WTC11 (cell line): ENCODE data around the gene KIR3DL2. TPM values are rescaled to one million over a fixed set of nuclear protein-coding genes. Genes with fewer than 3 reads are reported as not detected.

Experiments
- ATAC-seq: fragments of 200-7000 bp; cut with Tn5 transposase; 2 replicates; pipeline ENCODE4 v1.10.0; 2021; ENCODE audit warnings: mild to moderate bottlenecking, moderate library complexity
- CTCF ChIA-PET: fragments of 300-600 bp; sonication (Branson Sonifier 250); formaldehyde crosslinking; loops from one replicate; lab custom pipeline; 2021; ENCODE audit warnings: antibody characterized with exemption; lab: Charles Lee
- POLR2A ChIA-PET: fragments of 350-600 bp; sonication (Branson Sonifier 250); formaldehyde crosslinking; loops from one replicate; lab custom pipeline; 2021; ENCODE audit warnings: antibody characterized with exemption; lab: Charles Lee
- DNase-seq: peaks from one replicate; pipeline ENCODE4 v3.0.0; 2021; ENCODE audit warnings: low spot score
- H3K27ac Mint-ChIP-seq: 2 replicates; pipeline ENCODE4 v1.8.0; 2021; ENCODE audit warnings: mixed read lengths
- H3K27me3 Mint-ChIP-seq: 2 replicates; pipeline ENCODE4 v1.8.0; 2021; ENCODE audit warnings: low read depth, mild to moderate bottlenecking, moderate library complexity, mixed read lengths
- H3K36me3 Mint-ChIP-seq: 2 replicates; pipeline ENCODE4 v1.8.0; 2021; ENCODE audit warnings: mixed read lengths
- H3K4me1 Mint-ChIP-seq: 2 replicates; pipeline ENCODE4 v1.8.0; 2022; ENCODE audit warnings: mixed read lengths
- H3K4me3 Mint-ChIP-seq: 2 replicates; pipeline ENCODE4 v1.8.0; 2021; ENCODE audit warnings: mild to moderate bottlenecking, moderate library complexity, mixed read lengths
- H3K9me3 Mint-ChIP-seq: 2 replicates; pipeline ENCODE4 v1.8.0; 2021; ENCODE audit warnings: mixed read lengths
- ATF1 ChIP-seq: sonication (generic); formaldehyde crosslinking; IDR thresholded peaks from 2 replicates; pipeline ENCODE4 v1.8.1; 2023; ENCODE audit warnings: mild to moderate bottlenecking, moderate library complexity, missing genetic modification reagents
- CREB1 ChIP-seq: sonication (generic); formaldehyde crosslinking; IDR thresholded peaks from 2 replicates; pipeline ENCODE4 v1.8.0; 2023; ENCODE audit warnings: mild to moderate bottlenecking, missing genetic modification reagents
- CREM ChIP-seq: sonication (generic); formaldehyde crosslinking; IDR thresholded peaks from 2 replicates; pipeline ENCODE4 v1.8.1; 2022; ENCODE audit warnings: mild to moderate bottlenecking, missing genetic modification reagents, moderate library complexity
- E2F4 ChIP-seq: sonication (generic); formaldehyde crosslinking; IDR thresholded peaks from 2 replicates; pipeline ENCODE4 v1.8.1; 2022; ENCODE audit warnings: low read depth, mild to moderate bottlenecking, moderate library complexity, missing genetic modification reagents, borderline replicate concordance
- FOXK1 ChIP-seq: sonication (generic); formaldehyde crosslinking; IDR thresholded peaks from 2 replicates; pipeline ENCODE4 v1.8.0; 2022; ENCODE audit warnings: mild to moderate bottlenecking, moderate library complexity, missing genetic modification reagents
- GABPB1 ChIP-seq: sonication (generic); formaldehyde crosslinking; IDR thresholded peaks from 2 replicates; pipeline ENCODE4 v1.8.1; 2023; ENCODE audit warnings: mild to moderate bottlenecking, missing genetic modification reagents
- IRF2 ChIP-seq: sonication (generic); formaldehyde crosslinking; IDR thresholded peaks from 2 replicates; pipeline ENCODE4 v1.8.0; 2022; ENCODE audit warnings: low read depth, missing genetic modification reagents, borderline replicate concordance
- KAT7 ChIP-seq: sonication (generic); formaldehyde crosslinking; IDR thresholded peaks from 2 replicates; pipeline ENCODE4 v1.8.1; 2023; ENCODE audit warnings: missing genetic modification reagents, mild to moderate bottlenecking, borderline replicate concordance
- NR1H2 ChIP-seq: sonication (generic); formaldehyde crosslinking; IDR thresholded peaks from 2 replicates; pipeline ENCODE4 v1.9.0; 2021; ENCODE audit warnings: mild to moderate bottlenecking, moderate library complexity, missing genetic modification reagents
- PREB ChIP-seq: sonication (generic); formaldehyde crosslinking; IDR thresholded peaks from 2 replicates; pipeline ENCODE4 v1.8.1; 2022; ENCODE audit warnings: mild to moderate bottlenecking, missing genetic modification reagents, moderate library complexity, borderline replicate concordance
- SMAD3 ChIP-seq: sonication (generic); formaldehyde crosslinking; IDR thresholded peaks from 2 replicates; pipeline ENCODE4 v1.8.0; 2022; ENCODE audit warnings: missing genetic modification reagents, mild to moderate bottlenecking, borderline replicate concordance
- SP1 ChIP-seq: sonication (generic); formaldehyde crosslinking; conservative IDR thresholded peaks from 2 replicates; pipeline ENCODE4 v1.8.1; 2022; ENCODE audit warnings: missing genetic modification reagents
- TEAD4 ChIP-seq: sonication (generic); formaldehyde crosslinking; IDR thresholded peaks from 2 replicates; pipeline ENCODE4 v1.8.0; 2022; ENCODE audit warnings: mild to moderate bottlenecking, missing genetic modification reagents
- USF1 ChIP-seq: sonication (generic); formaldehyde crosslinking; IDR thresholded peaks from 2 replicates; pipeline ENCODE4 v1.8.0; 2022; ENCODE audit warnings: mild to moderate bottlenecking, missing genetic modification reagents
- ZNF121 ChIP-seq: sonication (generic); formaldehyde crosslinking; IDR thresholded peaks from 2 replicates; pipeline ENCODE4 v1.8.0; 2023; ENCODE audit warnings: missing genetic modification reagents
- ZNF416 ChIP-seq: fragments of 250-450 bp; sonication (Bioruptor Pico); IDR thresholded peaks from 2 replicates; pipeline ENCODE4 v1.9.0; 2021; ENCODE audit warnings: mild to moderate bottlenecking, inconsistent platforms
- ZNF671 ChIP-seq: fragments of 250-450 bp; sonication (Bioruptor Pico); IDR thresholded peaks from 2 replicates; pipeline ENCODE4 v1.8.0; 2021; ENCODE audit warnings: mild to moderate bottlenecking
- total RNA-seq: library from RNA; stranded (reverse); gene quantifications from 3 replicates; pipeline ENCODE4 v1.2.3, GENCODE V29; 2021
- TF ChIP-seq, protein P1 (sequence below): sonication (generic); formaldehyde crosslinking; IDR thresholded peaks from 2 replicates; pipeline ENCODE4 v1.8.0; 2022; ENCODE audit warnings: mild to moderate bottlenecking, missing genetic modification reagents
- TF ChIP-seq, protein P2 (sequence below): fragments of 250-450 bp; sonication (Bioruptor Pico); conservative IDR thresholded peaks from 2 replicates; pipeline ENCODE4 v1.9.0; 2021; ENCODE audit warnings: mild to moderate bottlenecking

Gene KIR3DL2
- total RNA-seq, 1 experiment from 2014 or later = not detected

GRCh38 chr19:54875506-54875905 lies 25.3 kb downstream of the KIR3DL2 start:
- H3K4me1 Mint-ChIP-seq = peaks cover 28% of the 10 kb centered on the region
- ChIA-PET CTCF (no interaction called here), POLR2A (no interaction called here)
- peaks cover 23% of the 10 kb centered on the region for H3K27me3 Mint-ChIP-seq
- no peak overlapping the region for H3K4me3 Mint-ChIP-seq
- no peak for ATAC-seq
- no peak for DNase-seq
- no peak overlapping the region for H3K27ac Mint-ChIP-seq
- no peaks in the 10 kb centered on the region for H3K36me3 Mint-ChIP-seq
- TF ChIP-seq E2F4 (CRISPR knock-in tag) (no peak), ZNF416 (CRISPR knock-in tag) (no peak), SMAD3 (no peak), PREB (CRISPR knock-in tag) (no peak), GABPB1 (no peak), TEAD4 (CRISPR knock-in tag) (no peak), CREB1 (CRISPR knock-in tag) (no peak), ATF1 (no peak), KAT7 (no peak)
- TF ChIP-seq, all 79 proteins: peak for 0
- peaks cover 21% of the 10 kb centered on the region for H3K9me3 Mint-ChIP-seq

DNA sequence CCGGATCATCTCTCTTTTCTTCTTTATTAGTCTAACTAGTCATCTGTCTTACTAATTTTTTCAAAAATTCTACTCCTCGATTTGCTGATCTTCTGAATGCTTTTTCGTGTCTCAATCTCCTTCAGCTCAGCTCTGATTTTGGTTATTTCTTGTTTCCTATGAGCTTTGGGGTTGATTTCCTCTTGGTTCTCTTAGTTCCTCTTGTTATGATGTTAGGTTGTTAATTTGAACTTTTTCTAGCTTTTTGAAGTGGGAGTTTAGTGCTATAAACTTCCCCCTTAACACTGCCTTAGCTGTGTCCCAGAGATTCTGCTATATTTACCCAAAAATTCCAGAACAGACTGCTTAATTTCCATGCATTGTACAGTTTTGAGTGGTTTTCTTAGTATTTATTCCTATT lies 27.2 kb downstream of the KIR3DL2 start:
- H3K4me1 Mint-ChIP-seq = peaks cover 30% of the 10 kb centered on the region
- TF ChIP-seq ZNF671 = no peak
- no peak for TF ChIP-seq USF1 (CRISPR knock-in tag)
- no peak for TF ChIP-seq ATF1
- no peak for TF ChIP-seq TEAD4 (CRISPR knock-in tag)
- no peak for TF ChIP-seq IRF2 (CRISPR knock-in tag)
- TF ChIP-seq, protein P1, sequence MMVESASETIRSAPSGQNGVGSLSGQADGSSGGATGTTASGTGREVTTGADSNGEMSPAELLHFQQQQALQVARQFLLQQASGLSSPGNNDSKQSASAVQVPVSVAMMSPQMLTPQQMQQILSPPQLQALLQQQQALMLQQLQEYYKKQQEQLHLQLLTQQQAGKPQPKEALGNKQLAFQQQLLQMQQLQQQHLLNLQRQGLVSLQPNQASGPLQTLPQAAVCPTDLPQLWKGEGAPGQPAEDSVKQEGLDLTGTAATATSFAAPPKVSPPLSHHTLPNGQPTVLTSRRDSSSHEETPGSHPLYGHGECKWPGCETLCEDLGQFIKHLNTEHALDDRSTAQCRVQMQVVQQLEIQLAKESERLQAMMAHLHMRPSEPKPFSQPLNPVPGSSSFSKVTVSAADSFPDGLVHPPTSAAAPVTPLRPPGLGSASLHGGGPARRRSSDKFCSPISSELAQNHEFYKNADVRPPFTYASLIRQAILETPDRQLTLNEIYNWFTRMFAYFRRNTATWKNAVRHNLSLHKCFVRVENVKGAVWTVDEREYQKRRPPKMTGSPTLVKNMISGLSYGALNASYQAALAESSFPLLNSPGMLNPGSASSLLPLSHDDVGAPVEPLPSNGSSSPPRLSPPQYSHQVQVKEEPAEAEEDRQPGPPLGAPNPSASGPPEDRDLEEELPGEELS (CRISPR knock-in tag) = no peak
- TF ChIP-seq NR1H2 (CRISPR knock-in tag) = no peak
- TF ChIP-seq SP1 = no peak
- TF ChIP-seq FOXK1 = no peak
- TF ChIP-seq, protein P2, sequence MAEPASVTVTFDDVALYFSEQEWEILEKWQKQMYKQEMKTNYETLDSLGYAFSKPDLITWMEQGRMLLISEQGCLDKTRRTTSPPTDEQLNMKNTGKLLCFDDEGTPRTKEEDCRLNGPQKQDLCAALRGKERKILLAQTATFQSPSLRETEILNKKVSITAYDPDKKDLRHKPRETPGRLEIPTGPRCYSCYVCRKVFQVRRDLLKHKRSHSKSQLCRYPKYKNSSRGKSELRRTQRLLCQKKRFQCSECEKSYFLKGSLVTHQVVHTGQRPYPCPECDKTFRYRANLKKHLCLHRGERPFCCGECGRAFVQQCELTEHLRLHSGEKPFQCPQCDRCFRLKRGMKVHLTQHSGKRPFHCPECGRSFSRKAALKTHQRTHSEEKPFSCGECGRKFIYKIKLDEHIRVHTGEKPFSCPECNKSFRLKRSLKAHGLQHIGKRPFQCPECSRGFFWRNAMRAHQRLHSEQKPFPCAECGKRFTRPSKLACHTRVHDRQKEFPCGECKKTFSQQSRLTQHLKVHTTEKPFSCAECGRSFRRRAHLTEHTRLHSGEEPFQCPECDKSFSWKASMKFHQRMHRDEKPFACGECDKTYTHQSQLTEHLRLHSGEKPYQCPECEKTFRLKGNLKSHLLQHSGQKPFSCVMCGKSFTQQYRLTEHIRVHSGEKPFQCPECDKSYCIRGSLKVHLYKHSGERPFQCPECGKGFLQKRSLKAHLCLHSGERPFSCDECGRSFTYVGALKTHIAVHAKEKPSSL = no peak
- TF ChIP-seq E2F4 (CRISPR knock-in tag) = no peak
- no peak for TF ChIP-seq ZNF121 (CRISPR knock-in tag)
- TF ChIP-seq CREM (CRISPR knock-in tag) = no peak
- H3K9me3 Mint-ChIP-seq = peaks cover 13% of the 10 kb centered on the region
- ChIA-PET CTCF (no interaction called here), POLR2A (interaction anchor here (0.7 kb wide), 1 partner anchor 149 kb away, joined by 3 read pairs; no protein-coding TSS in a partner anchor)
- no peak for ATAC-seq
- no peak for DNase-seq
- H3K27ac Mint-ChIP-seq = no peak overlapping the region
- no peaks in the 10 kb centered on the region for H3K36me3 Mint-ChIP-seq
- H3K4me3 Mint-ChIP-seq = no peak overlapping the region
- peaks cover 28% of the 10 kb centered on the region for H3K27me3 Mint-ChIP-seq
